GM18498 (cell line): ENCODE measurements around the gene PMVK.
"Not testable (repeated sequence)": the region's sequence is repeated elsewhere in the genome, so short reads cannot be mapped to it uniquely, and the experiment has no call there.

Experiments
- ATAC-seq: cut with Tn5 transposase; IDR thresholded peaks from one replicate; pipeline ENCODE4 v1.9.1; 2021; ENCODE audit warnings: mild to moderate bottlenecking, moderate library complexity; ENCODE audit not compliant: unreplicated experiment

PMVK gene

GRCh38 chr1:154936555-154937084 lies at the start of gene PMVK:
Gene PMVK, minus strand, starts transcription at chr1:154936719. Its CDS starts 34 bp downstream, at chr1:154936685.
- peak; percentile 83 for ATAC-seq

- ATAC-seq = no peak
These were observed 47.4 kb upstream of the PMVK start for GRCh38 chr1:154983776-154984466.

GRCh38 chr1:154982897-154983648 lies 46.6 kb upstream of the PMVK start, which contains the start of gene FLAD1:
Gene FLAD1, plus strand, starts transcription at chr1:154983344. Its CDS starts 351 bp downstream, at chr1:154983695.
- ATAC-seq = peak; percentile 97

- no peak for ATAC-seq
These were observed 45.8 kb upstream of the PMVK start for GRCh38 chr1:154982341-154982740.

- ATAC-seq = no peak
These were observed 41.8 kb upstream of the PMVK start for GRCh38 chr1:154978360-154978759.

- not testable (repeated sequence) for ATAC-seq
These were observed 41.2 kb upstream of the PMVK start for GRCh38 chr1:154977762-154978161.

GRCh38 chr1:154975409-154976059 lies 39.0 kb upstream of the PMVK start:
- ATAC-seq = no peak

- ATAC-seq = peak; percentile 49
These were observed 38.4 kb upstream of the PMVK start for GRCh38 chr1:154974808-154975408.

- peak; percentile 76 for ATAC-seq
These were observed 37.7 kb upstream of the PMVK start, which contains the start of gene CKS1B for GRCh38 chr1:154974102-154974807. Gene CKS1B, plus strand, starts transcription at chr1:154974681. Its CDS starts 65 bp downstream, at chr1:154974746.

- ATAC-seq = peak; percentile 25
These were observed 37.0 kb upstream of the PMVK start for GRCh38 chr1:154973344-154974101.

GRCh38 chr1:154972517-154973343 lies 36.2 kb upstream of the PMVK start:
- ATAC-seq = no peak

GRCh38 chr1:154972213-154972516 lies 35.6 kb upstream of the PMVK start:
- ATAC-seq = no peak

GRCh38 chr1:154971341-154971998 lies 35.0 kb upstream of the PMVK start:
- no peak for ATAC-seq

GRCh38 chr1:154970631-154971340 lies 34.3 kb upstream of the PMVK start, which contains the start of gene SHC1:
Gene SHC1, minus strand, starts transcription at chr1:154970747. Its CDS starts 221 bp downstream, at chr1:154970526.
- no peak for ATAC-seq

- ATAC-seq = no peak
These were observed 33.4 kb upstream of the PMVK start for GRCh38 chr1:154969860-154970452.

- no peak for ATAC-seq
These were observed 32.7 kb upstream of the PMVK start for GRCh38 chr1:154969246-154969645.

- no peak for ATAC-seq
These were observed 32.2 kb upstream of the PMVK start for GRCh38 chr1:154968731-154969130.
